Activated CD8-positive, alpha-beta T cell treated with anti-CD3 and anti-CD28 coated beads for 36 hours (primary cell): ENCODE measurements around the gene ARHGEF26. TPM values are rescaled to one million over a fixed set of nuclear protein-coding genes. Genes with fewer than 3 reads are reported as not detected.

Experiments used
- ATAC-seq: fragments of 200-7000 bp; cut with Tn5 transposase; one replicate; pipeline ENCODE4 v1.10.0; 2021; ENCODE audit warnings: mild to moderate bottlenecking, moderate library complexity
- CTCF ChIA-PET: fragments of 350-600 bp; sonication (Branson Sonifier 250); formaldehyde crosslinking; loops from one replicate; lab custom pipeline; 2021; ENCODE audit warnings: antibody characterized with exemption; lab: Charles Lee
- POLR2A ChIA-PET: fragments of 350-600 bp; sonication (Branson Sonifier 250); formaldehyde crosslinking; loops from one replicate; lab custom pipeline; 2021; ENCODE audit warnings: antibody characterized with exemption; lab: Charles Lee
- DNase-seq: peaks from one replicate; pipeline ENCODE4 v3.0.0-alpha.2; 2020
- H3K27ac Mint-ChIP-seq: one replicate; pipeline ENCODE4 v1.8.0; 2021; ENCODE audit warnings: mild to moderate bottlenecking, mixed read lengths
- H3K27me3 Mint-ChIP-seq: one replicate; pipeline ENCODE4 v1.8.0; 2021; ENCODE audit warnings: mixed read lengths
- H3K36me3 Mint-ChIP-seq: one replicate; pipeline ENCODE4 v1.8.0; 2021; ENCODE audit warnings: low read depth, mixed read lengths
- H3K4me1 Mint-ChIP-seq: one replicate; pipeline ENCODE4 v1.8.0; 2021; ENCODE audit warnings: low read depth, mixed read lengths
- H3K4me3 Mint-ChIP-seq: one replicate; pipeline ENCODE4 v1.8.0; 2021; ENCODE audit warnings: mild to moderate bottlenecking, moderate library complexity, mixed read lengths
- H3K9me3 Mint-ChIP-seq: one replicate; pipeline ENCODE4 v1.8.0; 2021; ENCODE audit warnings: mixed read lengths
- intact Hi-C: fragments of 100-400 bp; cut with micrococcal nuclease; formaldehyde crosslinking; loops from one replicate; pipeline ENCODE4 v1.10.0; 2022
- total RNA-seq, 2 experiments: library from RNA; stranded (reverse); gene quantifications; one replicate each; pipeline ENCODE4 v1.2.3, GENCODE V29; 2021
- TF ChIP-seq, protein P1 (sequence below): fragments of 200-600 bp; IDR thresholded peaks from one replicate; pipeline ENCODE4 v1.8.0; 2022; ENCODE audit warnings: antibody characterized with exemption, mild to moderate bottlenecking

ARHGEF26 gene
- total RNA-seq, 2 experiments from 2014 or later, result not detected

DNA sequence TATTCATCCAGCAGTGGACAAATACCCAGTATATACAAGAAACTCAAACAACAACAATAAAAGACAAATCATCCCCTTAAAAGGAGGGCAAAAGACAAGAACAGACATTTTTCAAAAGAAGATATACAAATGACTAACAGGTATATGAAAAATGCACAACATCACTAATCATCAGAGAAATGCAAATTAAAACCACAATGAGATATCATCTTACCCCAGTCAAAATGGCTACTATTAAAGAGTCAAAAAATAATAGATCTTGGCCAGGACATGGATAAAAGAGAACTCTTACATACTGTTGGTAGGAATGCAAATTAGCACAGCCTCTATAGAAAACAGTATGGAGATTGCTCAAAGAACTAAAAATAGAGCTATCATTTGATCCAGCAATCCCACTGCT lies 186.2 kb downstream of the ARHGEF26 start:
- no peaks in the 10 kb centered on the region for H3K9me3 Mint-ChIP-seq
- no peak for DNase-seq
- no peak overlapping the region for H3K4me3 Mint-ChIP-seq
- H3K36me3 Mint-ChIP-seq, result peaks cover 32% of the 10 kb centered on the region
- H3K27ac Mint-ChIP-seq, result peak overlapping the region; percentile 65
- no peaks in the 10 kb centered on the region for H3K27me3 Mint-ChIP-seq
- CTCF ChIA-PET, result no interaction called here
- TF ChIP-seq, protein P1, sequence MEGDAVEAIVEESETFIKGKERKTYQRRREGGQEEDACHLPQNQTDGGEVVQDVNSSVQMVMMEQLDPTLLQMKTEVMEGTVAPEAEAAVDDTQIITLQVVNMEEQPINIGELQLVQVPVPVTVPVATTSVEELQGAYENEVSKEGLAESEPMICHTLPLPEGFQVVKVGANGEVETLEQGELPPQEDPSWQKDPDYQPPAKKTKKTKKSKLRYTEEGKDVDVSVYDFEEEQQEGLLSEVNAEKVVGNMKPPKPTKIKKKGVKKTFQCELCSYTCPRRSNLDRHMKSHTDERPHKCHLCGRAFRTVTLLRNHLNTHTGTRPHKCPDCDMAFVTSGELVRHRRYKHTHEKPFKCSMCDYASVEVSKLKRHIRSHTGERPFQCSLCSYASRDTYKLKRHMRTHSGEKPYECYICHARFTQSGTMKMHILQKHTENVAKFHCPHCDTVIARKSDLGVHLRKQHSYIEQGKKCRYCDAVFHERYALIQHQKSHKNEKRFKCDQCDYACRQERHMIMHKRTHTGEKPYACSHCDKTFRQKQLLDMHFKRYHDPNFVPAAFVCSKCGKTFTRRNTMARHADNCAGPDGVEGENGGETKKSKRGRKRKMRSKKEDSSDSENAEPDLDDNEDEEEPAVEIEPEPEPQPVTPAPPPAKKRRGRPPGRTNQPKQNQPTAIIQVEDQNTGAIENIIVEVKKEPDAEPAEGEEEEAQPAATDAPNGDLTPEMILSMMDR, result no peak
- H3K4me1 Mint-ChIP-seq, result peaks cover 18% of the 10 kb centered on the region
- intact Hi-C loops, result no loop called here
- POLR2A ChIA-PET, result interaction anchor here (0.7 kb wide), 1 partner anchor 150 kb away, joined by 5 read pairs; no protein-coding TSS in a partner anchor
- ATAC-seq, result no peak

Other genes with a start within 250 kb of the ARHGEF26 start
- 10 to 100 TPM; 74.2 to 78.3 TPM for gene DHX36, start 203.1 kb downstream of the ARHGEF26 start, total RNA-seq